Right atrium auricular region (tissue), 2 donors: ENCODE measurements around the gene CRELD2. TPM values are rescaled to one million over a fixed set of nuclear protein-coding genes. Genes with fewer than 3 reads are reported as not detected.

Experiments used
- DNase-seq: peaks from one replicate; pipeline ENCODE4 v3.0.0-alpha.2; 2019; ENCODE audit warnings: low spot score
- H3K27ac ChIP-seq, 2 donors: fragments of 200-600 bp; sonication (generic); 1 replicate in 1 of 2; 2 replicates in 1 of 2; pipeline ENCODE4 v1.5.1; 2016 to 2019
- H3K27me3 ChIP-seq, 2 donors: fragments of 200-600 bp; sonication (generic); one replicate each; pipeline versions ENCODE4 v1.5.1 to v1.6.0; 2017 to 2019
- H3K36me3 ChIP-seq: fragments of 200-600 bp; sonication (generic); one replicate; pipeline ENCODE4 v1.5.1; 2016
- H3K4me1 ChIP-seq, 2 donors: fragments of 200-600 bp; sonication (generic); one replicate each; pipeline versions ENCODE4 v1.5.1 to v1.6.0; 2017 to 2019
- H3K4me3 ChIP-seq, 2 donors: fragments of 200-600 bp; sonication (generic); 1 replicate in 1 of 2; 2 replicates in 1 of 2; pipeline ENCODE4 v1.5.1; 2017 to 2019; ENCODE audit warnings: mild to moderate bottlenecking in 1 of 2, moderate library complexity in 1 of 2
- H3K9me3 ChIP-seq, 2 donors: fragments of 200-600 bp; sonication (generic); one replicate each; pipeline ENCODE4 v1.5.1; 2019
- CTCF ChIP-seq, 2 donors: fragments of 200-600 bp; sonication (generic); IDR thresholded peaks; one replicate each; pipeline ENCODE4 v1.5.1; 2019; ENCODE audit warnings: antibody characterized with exemption in 2 of 2
- total RNA-seq, 2 donors: library from RNA; depleted of rRNA; stranded (reverse); fragments of >200 nt; gene quantifications; one replicate each; pipeline ENCODE4 v1.1.0, GENCODE V29; 2016

The CRELD2 gene
- total RNA-seq, 2 donors from 2014 or later: 16.1 to 28.5 TPM

GRCh38 chr22:49873228-49873940 is 45.0 kb upstream of the CRELD2 start:
- Histone ChIP-seq H3K36me3 (no peaks in the 10 kb centered on the region), H3K27me3 (no peaks in the 10 kb centered on the region), H3K27ac (no peak overlapping the region), H3K4me3 (no peak overlapping the region), H3K4me1 (no peaks in the 10 kb centered on the region), H3K9me3 (peaks cover 3 to 16% of the 10 kb centered on the region in 2 donors)
- no peak for DNase-seq
- TF ChIP-seq CTCF (IDR thresholded peaks at IDR 0.05): no peak

GRCh38 chr22:49877642-49878041 is 40.8 kb upstream of the CRELD2 start:
- no peaks in the 10 kb centered on the region for H3K36me3 ChIP-seq
- H3K27ac ChIP-seq: no peak overlapping the region
- H3K9me3 ChIP-seq: no peaks in the 10 kb centered on the region
- H3K4me3 ChIP-seq: no peak overlapping the region
- DNase-seq: no peak
- H3K27me3 ChIP-seq: no peaks in the 10 kb centered on the region
- no peak for TF ChIP-seq CTCF (IDR thresholded peaks at IDR 0.05)
- H3K4me1 ChIP-seq: no peaks in the 10 kb centered on the region

GRCh38 chr22:49878206-49878605 is 40.2 kb upstream of the CRELD2 start:
- H3K4me1 ChIP-seq: no peaks in the 10 kb centered on the region
- no peak for TF ChIP-seq CTCF (IDR thresholded peaks at IDR 0.05)
- no peak overlapping the region for H3K27ac ChIP-seq
- H3K9me3 ChIP-seq: no peaks in the 10 kb centered on the region
- no peaks in the 10 kb centered on the region for H3K27me3 ChIP-seq
- H3K36me3 ChIP-seq: no peaks in the 10 kb centered on the region
- no peak for DNase-seq
- no peak overlapping the region for H3K4me3 ChIP-seq

GRCh38 chr22:49879871-49880270 is 38.6 kb upstream of the CRELD2 start:
- DNase-seq: no peak
- H3K4me3 ChIP-seq: no peak overlapping the region
- no peaks in the 10 kb centered on the region for H3K9me3 ChIP-seq
- no peaks in the 10 kb centered on the region for H3K4me1 ChIP-seq
- TF ChIP-seq CTCF (IDR thresholded peaks at IDR 0.05): no peak
- H3K36me3 ChIP-seq: peaks cover 11% of the 10 kb centered on the region
- no peak overlapping the region for H3K27ac ChIP-seq
- no peaks in the 10 kb centered on the region for H3K27me3 ChIP-seq

GRCh38 chr22:49880281-49880680 is 38.2 kb upstream of the CRELD2 start:
- DNase-seq: no peak
- TF ChIP-seq CTCF (IDR thresholded peaks at IDR 0.05): no peak
- no peaks in the 10 kb centered on the region for H3K27me3 ChIP-seq

GRCh38 chr22:49881856-49882255 is 36.6 kb upstream of the CRELD2 start:
- H3K27ac ChIP-seq: no peak overlapping the region
- no peak overlapping the region for H3K4me3 ChIP-seq
- DNase-seq: no peak
- TF ChIP-seq CTCF (IDR thresholded peaks at IDR 0.05): no peak
- H3K9me3 ChIP-seq: no peaks in the 10 kb centered on the region
- H3K27me3 ChIP-seq: no peaks in the 10 kb centered on the region
- H3K36me3 ChIP-seq: peaks cover 30% of the 10 kb centered on the region
- no peaks in the 10 kb centered on the region for H3K4me1 ChIP-seq

More at GRCh38 chr22:49880281-49880680, 38.2 kb upstream of the CRELD2 start:
- H3K4me3 ChIP-seq: no peak overlapping the region
- H3K9me3 ChIP-seq: no peaks in the 10 kb centered on the region
- H3K4me1 ChIP-seq: no peaks in the 10 kb centered on the region
- H3K27ac ChIP-seq: no peak overlapping the region
- peaks cover 14% of the 10 kb centered on the region for H3K36me3 ChIP-seq
